M059J (cell line): ENCODE measurements around the gene MPP2. TPM values are rescaled to one million over a fixed set of nuclear protein-coding genes. Genes with fewer than 3 reads are reported as not detected.
"Not testable (repeated sequence)": the region's sequence is repeated elsewhere in the genome, so short reads cannot be mapped to it uniquely, and the experiment has no call there.

ENCODE experiments used
- DNase-seq: peaks from one replicate; pipeline ENCODE4 v3.0.0-alpha.2; 2012; ENCODE audit warnings: low read depth
- total RNA-seq: library from RNA; depleted of rRNA; stranded (reverse); fragments of >200 nt; shearing (Covaris generic); gene quantifications from 2 replicates; pipeline ENCODE4 v1.2.3, GENCODE V29; 2014

Gene MPP2
- total RNA-seq, 1 experiment from 2014 or later = 4.4 TPM

- no peak for DNase-seq
Measured at GRCh38 chr17:43901861-43902589, 5.3 kb downstream of the MPP2 start.

GRCh38 chr17:43900858-43901754 lies 6.2 kb downstream of the MPP2 start:
- peak; percentile 52 for DNase-seq

- DNase-seq = peak; percentile 84
Measured at GRCh38 chr17:43900183-43900857, 7.0 kb downstream of the MPP2 start.

GRCh38 chr17:43898446-43898845 lies 8.9 kb downstream of the MPP2 start:
- peak; percentile 20 for DNase-seq

GRCh38 chr17:43897831-43898230 lies 9.5 kb downstream of the MPP2 start:
- DNase-seq = no peak

GRCh38 chr17:43894494-43894893 lies 12.8 kb downstream of the MPP2 start:
- DNase-seq = not testable (repeated sequence)

- DNase-seq = no peak
Measured at GRCh38 chr17:43892647-43892952, 14.7 kb downstream of the MPP2 start.

GRCh38 chr17:43891851-43892646 lies 15.3 kb downstream of the MPP2 start:
- DNase-seq = no peak

GRCh38 chr17:43890240-43890639 lies 17.1 kb downstream of the MPP2 start:
- DNase-seq = no peak

GRCh38 chr17:43888548-43888947 lies 18.8 kb downstream of the MPP2 start:
- DNase-seq = no peak

- no peak for DNase-seq
Measured at GRCh38 chr17:43882761-43883415, 24.4 kb downstream of the MPP2 start.

- no peak for DNase-seq
Measured at GRCh38 chr17:43881758-43882505, 25.4 kb downstream of the MPP2 start.

GRCh38 chr17:43881181-43881580 lies 26.2 kb downstream of the MPP2 start:
- DNase-seq = no peak

- DNase-seq = peak; percentile 25
Measured at GRCh38 chr17:43880420-43880991, 26.8 kb downstream of the MPP2 start.

- DNase-seq = no peak
Measured at GRCh38 chr17:43879723-43880419, 27.5 kb downstream of the MPP2 start.

- peak; percentile 86 for DNase-seq
Measured at GRCh38 chr17:43878260-43879175, 28.8 kb downstream of the MPP2 start.

GRCh38 chr17:43877451-43878155 lies 29.7 kb downstream of the MPP2 start:
- no peak for DNase-seq

- DNase-seq = no peak
Measured at GRCh38 chr17:43877031-43877430, 30.3 kb downstream of the MPP2 start.
